Uterus (tissue), 4 donors: Measurements from ENCODE around the gene POLA1. TPM values are rescaled to one million over a fixed set of nuclear protein-coding genes. Genes with fewer than 3 reads are reported as not detected.
A peak's percentile ranks its signal among the peaks of the same experiment; 100 is the strongest.

ENCODE experiments used
- DNase-seq, 2 donors: peaks; one replicate each; pipeline ENCODE4 v3.0.0-alpha.2; 2019 to 2020
- H3K27ac ChIP-seq, 2 donors: fragments of 200-600 bp; sonication (generic); 1 replicate in 1 of 2; 2 replicates in 1 of 2; pipeline ENCODE4 v1.5.1; 2016 to 2018
- H3K27me3 ChIP-seq, 2 donors: fragments of 200-600 bp; sonication (generic); one replicate each; pipeline ENCODE4 v1.5.1; 2018 to 2019; ENCODE audit warnings: control low read depth in 1 of 2
- H3K36me3 ChIP-seq, 2 donors: fragments of 200-600 bp; sonication (generic); one replicate each; pipeline ENCODE4 v1.5.1; 2019; ENCODE audit warnings: control low read depth in 1 of 2
- H3K4me1 ChIP-seq, 2 donors: fragments of 200-600 bp; sonication (generic); one replicate each; pipeline ENCODE4 v1.5.1; 2018 to 2019; ENCODE audit warnings: control low read depth in 1 of 2
- H3K4me3 ChIP-seq, 2 donors: fragments of 200-600 bp; sonication (generic); 1 replicate in 1 of 2; 2 replicates in 1 of 2; pipeline ENCODE4 v1.5.1; 2018 to 2019; ENCODE audit warnings: mild to moderate bottlenecking in 1 of 2
- H3K9me3 ChIP-seq, 2 donors: fragments of 200-600 bp; sonication (generic); one replicate each; pipeline ENCODE4 v1.5.1; 2019; ENCODE audit warnings: control low read depth in 1 of 2
- POLR2A ChIP-seq, 2 donors: fragments of 450-650 bp; IDR thresholded peaks; one replicate each; pipeline ENCODE4 v1.6.1; 2016; ENCODE audit warnings: antibody characterized with exemption in 2 of 2, mild to moderate bottlenecking in 1 of 2, moderate library complexity in 1 of 2
- intact Hi-C: fragments of 100-400 bp; cut with DNase I; formaldehyde crosslinking; loops from one replicate; pipeline ENCODE4 v1.15.1; 2023; ENCODE audit warnings: low total_unique reads
- total RNA-seq, 4 donors: library from RNA; depleted of rRNA in 3 of 4; stranded (reverse); fragments of >200 nt in 3 of 4; gene quantifications; one replicate each; pipeline versions ENCODE4 v1.1.0 to v1.2.4, GENCODE V29; 2014 to 2023
- TF ChIP-seq, protein P1 (sequence below), 4 experiments: fragments of 200-600 bp in 2 of 4; fragments of 450-650 bp in 2 of 4; sonication (generic) in 2 of 4; IDR thresholded peaks; one replicate each; pipeline ENCODE4 v1.5.1; 2016 to 2019; ENCODE audit warnings: antibody characterized with exemption in 4 of 4, mild to moderate bottlenecking in 2 of 4, moderate library complexity in 1 of 4
- donor health status: DM: yes; HTN: yes; CAD: no.

The POLA1 gene
- total RNA-seq, 4 donors from 2014 or later: 11.8 to 78.2 (median 26.3) TPM

GRCh38 chrX:25005382-25006185 lies 311.9 kb downstream of the POLA1 start:
- TF ChIP-seq, protein P1, sequence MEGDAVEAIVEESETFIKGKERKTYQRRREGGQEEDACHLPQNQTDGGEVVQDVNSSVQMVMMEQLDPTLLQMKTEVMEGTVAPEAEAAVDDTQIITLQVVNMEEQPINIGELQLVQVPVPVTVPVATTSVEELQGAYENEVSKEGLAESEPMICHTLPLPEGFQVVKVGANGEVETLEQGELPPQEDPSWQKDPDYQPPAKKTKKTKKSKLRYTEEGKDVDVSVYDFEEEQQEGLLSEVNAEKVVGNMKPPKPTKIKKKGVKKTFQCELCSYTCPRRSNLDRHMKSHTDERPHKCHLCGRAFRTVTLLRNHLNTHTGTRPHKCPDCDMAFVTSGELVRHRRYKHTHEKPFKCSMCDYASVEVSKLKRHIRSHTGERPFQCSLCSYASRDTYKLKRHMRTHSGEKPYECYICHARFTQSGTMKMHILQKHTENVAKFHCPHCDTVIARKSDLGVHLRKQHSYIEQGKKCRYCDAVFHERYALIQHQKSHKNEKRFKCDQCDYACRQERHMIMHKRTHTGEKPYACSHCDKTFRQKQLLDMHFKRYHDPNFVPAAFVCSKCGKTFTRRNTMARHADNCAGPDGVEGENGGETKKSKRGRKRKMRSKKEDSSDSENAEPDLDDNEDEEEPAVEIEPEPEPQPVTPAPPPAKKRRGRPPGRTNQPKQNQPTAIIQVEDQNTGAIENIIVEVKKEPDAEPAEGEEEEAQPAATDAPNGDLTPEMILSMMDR (IDR thresholded peaks at IDR 0.05): no peak
- no peak for TF ChIP-seq POLR2A (IDR thresholded peaks at IDR 0.05)
- intact Hi-C loops: no loop called here
- no peak for DNase-seq
- Histone ChIP-seq H3K9me3 (no peaks in the 10 kb centered on the region), H3K27ac (no peak overlapping the region), H3K4me1 (no peaks in the 10 kb centered on the region), H3K36me3 (no peaks in the 10 kb centered on the region), H3K27me3 (peaks cover 0 to 43% of the 10 kb centered on the region in 2 donors), H3K4me3 (peak overlapping the region in 1 of 2 donors; percentile 27)

- H3K4me3 ChIP-seq: no peak overlapping the region
- H3K9me3 ChIP-seq: no peaks in the 10 kb centered on the region
- DNase-seq: no peak
- TF ChIP-seq, protein P1 (IDR thresholded peaks at IDR 0.05): no peak
- TF ChIP-seq POLR2A (IDR thresholded peaks at IDR 0.05): no peak
- H3K27me3 ChIP-seq: peaks cover 0 to 50% of the 10 kb centered on the region in 2 donors
- intact Hi-C loops: no loop called here
- H3K36me3 ChIP-seq: no peaks in the 10 kb centered on the region
- no peaks in the 10 kb centered on the region for H3K4me1 ChIP-seq
- no peak overlapping the region for H3K27ac ChIP-seq
Measured at GRCh38 chrX:25006586-25007058, 312.9 kb downstream of the POLA1 start.

- Histone ChIP-seq H3K27ac (no peak overlapping the region), H3K9me3 (no peaks in the 10 kb centered on the region), H3K27me3 (peaks cover 0 to 55% of the 10 kb centered on the region in 2 donors), H3K36me3 (no peaks in the 10 kb centered on the region), H3K4me3 (no peak overlapping the region), H3K4me1 (no peaks in the 10 kb centered on the region)
- TF ChIP-seq, protein P1 (IDR thresholded peaks at IDR 0.05): no peak
- no peak for TF ChIP-seq POLR2A (IDR thresholded peaks at IDR 0.05)
- intact Hi-C loops: no loop called here
- no peak for DNase-seq
Measured at GRCh38 chrX:25007059-25008053, 313.6 kb downstream of the POLA1 start.

DNA sequence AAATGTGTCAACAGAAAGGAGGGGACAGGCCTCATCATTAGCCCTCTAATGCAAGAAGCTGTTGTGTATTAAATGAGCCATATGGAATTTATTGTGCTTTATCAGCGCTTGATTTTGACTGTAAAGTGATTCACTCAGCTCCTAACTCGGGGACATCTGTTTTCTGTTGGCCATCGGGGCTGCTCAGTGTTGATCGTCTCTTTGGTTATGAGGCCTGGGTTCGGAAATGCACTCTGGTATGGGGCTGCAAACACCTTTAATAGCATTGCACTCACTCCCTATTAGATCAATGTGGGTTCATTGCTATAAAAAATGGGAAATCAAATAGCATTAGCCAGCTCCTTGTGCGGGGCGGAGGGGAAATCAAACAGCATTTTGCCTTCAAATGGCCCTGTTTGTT lies 315.7 kb downstream of the POLA1 start:
- TF ChIP-seq, protein P1 (IDR thresholded peaks at IDR 0.05): no peak
- TF ChIP-seq POLR2A (IDR thresholded peaks at IDR 0.05): no peak
- no peak overlapping the region for H3K27ac ChIP-seq
- H3K4me1 ChIP-seq: no peaks in the 10 kb centered on the region
- DNase-seq: no peak
- peak overlapping the region in 1 of 2 donors; percentile 9 for H3K4me3 ChIP-seq
- H3K9me3 ChIP-seq: no peaks in the 10 kb centered on the region
- no peaks in the 10 kb centered on the region for H3K36me3 ChIP-seq
- peaks cover 0 to 51% of the 10 kb centered on the region in 2 donors for H3K27me3 ChIP-seq
- intact Hi-C loops: no loop called here
